HG02885 (cell line): ENCODE results near the gene SNHG17.
"Not testable (repeated sequence)": the region's sequence is repeated elsewhere in the genome, so short reads cannot be mapped to it uniquely, and the experiment has no call there.

Source experiments
- ATAC-seq: cut with Tn5 transposase; IDR thresholded peaks from one replicate; pipeline ENCODE4 v1.9.1; 2021; ENCODE audit warnings: mild to moderate bottlenecking; ENCODE audit not compliant: unreplicated experiment, poor library complexity

Gene SNHG17

GRCh38 chr20:38434770-38435554 lies at the start of gene SNHG17:
TSS of gene SNHG17 (minus strand) at chr20:38435328.
- peak; percentile 78 for ATAC-seq

- ATAC-seq = no peak
Observed at GRCh38 chr20:38479596-38479995, 44.5 kb upstream of the SNHG17 start.

GRCh38 chr20:38477747-38478146 lies 42.6 kb upstream of the SNHG17 start:
- ATAC-seq = no peak

GRCh38 chr20:38473367-38473795 lies 38.3 kb upstream of the SNHG17 start:
- no peak for ATAC-seq

GRCh38 chr20:38472513-38473366 lies 37.6 kb upstream of the SNHG17 start, which contains the start of gene RALGAPB:
TSS of gene RALGAPB (plus strand) at chr20:38472843. CDS start at chr20:38488433, 15,590 bp downstream.
- ATAC-seq = peak; percentile 91

- no peak for ATAC-seq
Observed at GRCh38 chr20:38471987-38472512, 36.9 kb upstream of the SNHG17 start.

GRCh38 chr20:38471245-38471644 lies 36.1 kb upstream of the SNHG17 start:
- no peak for ATAC-seq

- no peak for ATAC-seq
Observed at GRCh38 chr20:38466983-38467382, 31.9 kb upstream of the SNHG17 start.

GRCh38 chr20:38466171-38466570 lies 31.0 kb upstream of the SNHG17 start:
- ATAC-seq = no peak

- ATAC-seq = not testable (repeated sequence)
Observed at GRCh38 chr20:38461569-38461968, 26.4 kb upstream of the SNHG17 start.

- not testable (repeated sequence) for ATAC-seq
Observed at GRCh38 chr20:38461167-38461566, 26.0 kb upstream of the SNHG17 start.

GRCh38 chr20:38460631-38461030 lies 25.5 kb upstream of the SNHG17 start:
- ATAC-seq = not testable (repeated sequence)

GRCh38 chr20:38460040-38460623 lies 25.0 kb upstream of the SNHG17 start:
- ATAC-seq = no peak

- no peak for ATAC-seq
Observed at GRCh38 chr20:38458314-38458713, 23.2 kb upstream of the SNHG17 start.

GRCh38 chr20:38454556-38455473 lies 19.7 kb upstream of the SNHG17 start:
- no peak for ATAC-seq

- peak; percentile 49 for ATAC-seq
Observed at GRCh38 chr20:38453941-38454340, 18.8 kb upstream of the SNHG17 start.

GRCh38 chr20:38452880-38453624 lies 17.9 kb upstream of the SNHG17 start:
- ATAC-seq = no peak

GRCh38 chr20:38450412-38450975 lies 15.4 kb upstream of the SNHG17 start:
- ATAC-seq = no peak
